Panc1 (cell line): ENCODE results near the gene ATP6V0C.

Experiments used
- CTCF ChIP-seq: fragments of 450-650 bp; IDR thresholded peaks from 2 replicates; pipeline ENCODE4 v1.5.1; 2017; ENCODE audit warnings: mild to moderate bottlenecking
- POLR2AphosphoS5 ChIP-seq: IDR thresholded peaks from 2 replicates; pipeline ENCODE4 v1.6.1; 2012; ENCODE audit warnings: mild to moderate bottlenecking, low read depth, low read length, moderate library complexity
- REST ChIP-seq, 2 experiments: IDR thresholded peaks; 2 replicates each; pipeline ENCODE4 v1.6.1; 2011 to 2012; ENCODE audit warnings: low read depth in 2 of 2, control low read depth in 1 of 2, low read length in 1 of 2, mild to moderate bottlenecking in 1 of 2, moderate library complexity in 1 of 2; ENCODE audit not compliant: insufficient read depth in 1 of 2
- SIN3A ChIP-seq: IDR thresholded peaks from 2 replicates; pipeline ENCODE4 v1.6.1; 2012; ENCODE audit warnings: low read depth, mild to moderate bottlenecking, low read length, moderate library complexity, borderline replicate concordance; ENCODE audit not compliant: insufficient read depth

- no peak for TF ChIP-seq CTCF
- TF ChIP-seq SIN3A, result no peak
- no peak for TF ChIP-seq REST (IDR thresholded peaks at IDR 0.05; ENCODE audit: insufficient read depth in 1 of 2, low read depth in 2 of 2, low read length in 1 of 2)
- no peak for TF ChIP-seq POLR2AphosphoS5
Measured at GRCh38 chr16:2476345-2476720, 37.4 kb upstream of the ATP6V0C start.
